Omental fat pad (tissue), 4 donors: ENCODE measurements around the gene LRAT. TPM values are rescaled to one million over a fixed set of nuclear protein-coding genes. Genes with fewer than 3 reads are reported as not detected.

Experiments used
- ATAC-seq: fragments of 150-250 bp; one replicate; pipeline ENCODE4 v1.9.1; 2016; ENCODE audit warnings: mild to moderate bottlenecking, moderate library complexity; ENCODE audit not compliant: low FRiP score
- DNase-seq: peaks from one replicate; pipeline ENCODE4 v3.0.0-alpha.2; 2019; ENCODE audit warnings: low spot score
- CTCF ChIP-seq, 3 donors: fragments of 450-650 bp; IDR thresholded peaks; one replicate each; pipeline ENCODE4 v1.5.1; 2016 to 2017; ENCODE audit warnings: antibody characterized with exemption in 3 of 3, mild to moderate bottlenecking in 3 of 3, moderate library complexity in 2 of 3
- small RNA-seq: library from RNA; depleted of rRNA; stranded (forward); fragments of <200 nt; gene quantifications from one replicate; pipeline ENCODE3, GENCODE V24; 2016
- total RNA-seq, 4 donors: library from RNA; depleted of rRNA; stranded (reverse); fragments of >200 nt; gene quantifications; one replicate each; pipeline ENCODE4 v1.1.0, GENCODE V29; 2016

The LRAT gene
- total RNA-seq, 4 donors from 2014 or later = 1.7 to 2.4 TPM; not detected in 2

DNA sequence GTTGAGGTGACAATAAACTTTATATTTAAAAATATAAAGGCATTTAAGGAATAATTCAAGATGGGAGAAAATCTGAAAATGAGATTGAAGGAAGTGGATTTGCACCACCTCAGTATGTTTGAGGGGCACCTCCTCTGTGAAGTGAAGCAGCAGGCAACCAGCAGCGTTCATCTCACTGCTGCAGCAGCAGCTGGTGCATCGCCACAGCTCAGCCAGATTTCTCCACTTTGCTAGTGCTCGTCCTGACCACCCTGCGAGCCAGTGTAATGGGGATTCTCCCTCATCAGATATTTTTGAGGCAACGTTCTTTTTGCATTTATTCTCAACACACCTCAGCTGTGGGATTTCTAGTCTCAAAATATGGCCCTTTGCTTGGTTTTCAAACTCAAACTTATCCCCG is 13.9 kb downstream of the LRAT start:
- no peak for TF ChIP-seq CTCF (IDR thresholded peaks at IDR 0.05)
- ATAC-seq (no peak), DNase-seq (no peak)

DNA sequence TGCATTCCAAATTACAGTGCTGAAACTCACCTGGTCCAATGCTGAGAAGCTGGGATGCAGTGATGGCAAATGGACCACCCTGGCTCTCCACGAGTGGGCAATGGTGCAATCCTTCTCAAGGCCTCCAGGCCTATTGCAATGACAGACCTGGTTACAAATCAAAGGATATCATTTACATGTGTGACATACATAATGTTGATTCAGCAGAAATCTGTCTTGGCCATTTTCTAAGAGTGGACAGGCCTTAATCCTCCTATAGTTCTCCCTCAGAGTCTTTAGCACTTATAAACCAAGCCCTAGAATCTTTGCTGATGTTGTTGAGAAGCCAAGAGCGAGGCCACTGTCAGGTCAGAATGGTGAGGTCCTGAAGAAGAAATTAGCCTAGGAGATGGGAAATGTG is 17.1 kb downstream of the LRAT start:
- no peak for ATAC-seq
- DNase-seq = no peak
- no peak for TF ChIP-seq CTCF (IDR thresholded peaks at IDR 0.05)

DNA sequence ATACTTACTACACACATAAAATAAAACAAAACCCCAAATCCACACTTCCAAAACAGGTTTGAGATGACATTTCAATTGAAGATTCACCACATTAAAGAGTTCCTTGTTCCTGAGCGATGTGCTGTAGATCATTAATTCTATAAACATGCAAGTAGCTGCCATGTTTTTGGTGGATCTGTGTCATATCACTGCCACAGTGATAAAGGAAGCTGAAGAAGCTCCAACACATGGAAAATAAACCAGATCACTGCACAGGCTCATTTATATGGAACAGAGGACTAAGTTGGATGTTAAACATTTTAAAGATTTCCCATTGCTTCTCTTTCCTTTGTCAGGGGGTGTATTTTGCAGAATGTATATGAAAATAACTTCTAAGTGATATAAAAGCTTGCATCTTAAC is 34.5 kb downstream of the LRAT start:
- DNase-seq (no peak), ATAC-seq (no peak)
- no peak for TF ChIP-seq CTCF (IDR thresholded peaks at IDR 0.05)

- peak in 1 of 3 donors; percentile 8 for TF ChIP-seq CTCF (IDR thresholded peaks at IDR 0.05)
- no peak for ATAC-seq
- no peak for DNase-seq
Observed at GRCh38 chr4:154779362-154779947, 35.7 kb downstream of the LRAT start.

- no peak for DNase-seq
- no peak for ATAC-seq
- no peak for TF ChIP-seq CTCF (IDR thresholded peaks at IDR 0.05)
Observed at GRCh38 chr4:154781126-154781982, 37.6 kb downstream of the LRAT start, which contains the start of gene RBM46. RBM46 (plus strand) TSS chr4:154781272; CDS start chr4:154796753, 15,481 bp downstream.

GRCh38 chr4:154781983-154782293 is 38.1 kb downstream of the LRAT start:
- ATAC-seq (no peak), DNase-seq (no peak)
- no peak for TF ChIP-seq CTCF (IDR thresholded peaks at IDR 0.05)

Small RNAs within 50 kb of the gene (small RNA-seq; reads per million reads assigned to genes)
- gene NDUFB2P1 (not detected), gene RNU2-44P (not detected), gene RNU2-66P (not detected)

Other genes starting within 250 kb of the LRAT start
- gene PLRG1, start 193.6 kb upstream of the LRAT start, total RNA-seq = 10 to 100 TPM; 39.2 to 54.7 (median 41.2) TPM
- gene FGB, start 181.0 kb upstream of the LRAT start, total RNA-seq = not detected
- not detected for gene FGA, start 153.3 kb upstream of the LRAT start, total RNA-seq
- gene FGG, start 131.3 kb upstream of the LRAT start, total RNA-seq = under 1 TPM in 1 of 4 donors, not detected in 3; 0.31 TPM
- under 1 TPM in 1 of 4 donors, not detected in 3; 0.19 TPM for gene RBM46, start 37.3 kb downstream of the LRAT start, total RNA-seq